GM19238 (cell line): ENCODE data around the gene ADAMTS17.

Experiments
- DNase-seq: peaks from one replicate; pipeline ENCODE4 v3.0.0; 2011; ENCODE audit warnings: low spot score; ENCODE audit not compliant: insufficient read length

Gene ADAMTS17

DNA sequence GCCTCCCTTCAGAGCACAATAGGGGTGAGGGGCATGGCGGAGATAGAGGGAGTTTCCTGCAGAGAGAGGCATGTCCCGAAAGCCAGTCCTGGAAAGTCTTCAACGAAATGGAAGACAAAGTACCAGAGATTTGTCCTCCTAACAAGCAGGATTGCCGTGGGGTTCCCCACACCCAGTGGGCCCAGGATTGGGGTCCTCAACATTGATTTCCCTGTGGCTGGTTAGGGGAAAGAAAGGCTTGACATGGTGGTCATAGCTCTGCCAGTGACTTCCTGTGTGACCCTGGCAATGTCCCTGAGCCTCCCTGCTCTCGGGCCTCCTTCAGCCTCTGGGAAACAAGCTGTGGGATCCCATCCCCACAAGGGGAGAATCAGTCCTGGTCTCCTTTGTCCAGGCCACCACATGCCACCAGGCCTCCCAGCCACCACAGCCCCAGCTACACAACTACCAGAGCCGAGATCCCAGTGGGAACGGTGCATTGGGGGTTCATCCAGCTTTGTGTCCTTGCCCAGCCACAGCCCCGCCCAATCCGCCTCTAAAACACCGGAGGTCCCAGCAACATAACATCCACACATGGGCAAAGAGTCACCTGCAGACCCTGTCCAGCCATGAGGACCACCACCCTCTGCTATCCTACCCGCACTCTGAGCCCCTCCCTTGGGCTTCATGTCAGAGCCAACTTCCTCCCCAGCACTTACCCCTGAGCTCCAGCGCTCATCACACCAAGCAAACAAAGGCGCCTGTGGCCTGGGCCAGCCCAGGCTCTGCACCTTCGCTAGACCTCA is 63.0 kb downstream of the ADAMTS17 start:
- no peak for DNase-seq

DNA sequence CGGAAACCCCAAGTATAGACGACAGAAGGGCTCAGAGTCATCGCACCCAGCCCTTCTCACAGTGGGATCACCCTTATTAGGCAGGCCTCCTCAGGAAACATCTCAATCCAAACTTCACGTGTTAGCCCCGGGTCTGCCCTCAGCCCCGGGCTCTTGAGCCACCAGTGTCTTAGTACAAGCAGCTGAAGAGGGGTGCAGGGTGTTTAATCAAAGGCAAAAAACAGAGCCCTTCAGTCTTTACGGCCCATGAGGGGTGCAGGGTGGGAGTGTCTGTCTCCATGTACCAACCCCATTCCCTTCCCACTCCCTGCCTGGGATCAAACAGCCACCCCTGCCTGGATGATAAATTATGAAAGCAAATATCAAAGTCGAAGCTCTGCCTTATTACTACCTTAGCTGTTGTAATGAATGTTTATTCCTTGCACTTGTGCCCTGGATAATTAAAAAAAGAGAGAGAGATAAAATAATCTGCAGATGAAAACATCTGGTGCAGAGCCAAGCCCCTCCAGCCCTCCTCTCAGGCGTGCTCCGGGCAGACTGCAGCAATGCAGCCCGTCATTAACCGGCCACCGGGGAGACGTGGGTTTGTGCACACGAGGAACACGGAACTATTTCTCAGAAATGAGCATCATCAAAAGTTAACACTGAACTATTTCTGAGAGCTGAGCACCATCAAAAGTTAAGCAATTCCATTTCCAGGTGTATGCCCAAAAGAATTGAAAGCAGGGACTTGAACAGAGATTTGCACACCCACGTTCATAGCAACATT is 64.5 kb downstream of the ADAMTS17 start:
- DNase-seq = no peak

DNA sequence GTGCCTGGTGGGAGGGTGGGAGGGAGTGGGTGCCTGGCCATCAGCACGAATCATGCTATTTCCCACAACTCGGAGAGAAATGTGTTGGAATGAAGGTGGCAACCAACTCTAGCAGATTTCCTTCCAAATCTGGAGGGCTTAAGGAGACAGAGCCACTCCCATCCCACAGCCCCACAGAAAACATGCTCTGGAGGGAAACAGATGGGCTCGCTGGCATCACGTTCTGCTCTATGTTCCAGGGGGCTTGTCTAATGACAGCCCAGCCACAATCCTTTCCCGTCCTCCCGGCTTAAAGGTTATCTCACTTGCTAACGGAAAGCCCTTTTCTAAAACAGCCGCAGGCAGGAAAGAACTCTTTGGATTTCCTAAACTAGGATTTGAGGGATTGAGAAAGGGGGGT is 65.3 kb downstream of the ADAMTS17 start:
- no peak for DNase-seq

DNA sequence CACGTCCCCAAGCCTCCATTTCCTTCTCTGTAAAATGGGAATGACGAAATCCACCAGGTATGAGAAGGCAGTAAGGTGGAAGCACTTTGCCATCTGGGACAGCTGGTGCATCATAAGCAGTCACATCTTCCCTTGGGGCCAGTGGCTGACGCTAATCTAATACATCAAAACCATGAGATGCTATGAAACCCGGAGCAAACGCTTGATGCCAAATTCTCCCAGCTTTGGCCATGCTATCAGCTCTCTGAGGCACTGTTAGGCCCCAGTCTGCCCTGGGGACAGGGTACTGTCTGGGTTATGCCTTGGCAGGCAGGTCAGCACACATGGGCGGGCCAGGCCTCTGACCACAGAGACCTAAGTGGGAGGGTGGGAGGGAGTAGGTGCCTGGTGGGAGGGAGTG is 66.1 kb downstream of the ADAMTS17 start:
- no peak for DNase-seq

DNA sequence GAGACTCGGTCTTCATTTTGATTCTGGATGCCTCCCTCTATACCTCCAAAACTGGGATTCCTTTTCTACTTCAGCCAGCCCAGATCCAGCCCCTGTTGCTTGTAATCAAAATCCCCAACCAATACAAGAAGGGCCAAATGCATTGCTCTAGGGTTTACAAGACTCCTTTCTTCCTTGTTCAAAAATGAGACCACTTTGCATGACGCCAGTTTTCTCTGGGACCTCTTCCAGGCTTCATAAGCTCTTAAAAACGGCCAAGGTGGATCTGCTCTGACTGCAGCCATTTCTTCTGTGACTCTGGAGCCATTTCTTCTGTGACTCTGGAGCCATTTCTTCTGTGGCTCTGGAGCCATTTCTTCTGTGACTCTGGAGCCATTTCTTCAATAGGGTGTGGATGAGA is 71.9 kb downstream of the ADAMTS17 start:
- DNase-seq = no peak

DNA sequence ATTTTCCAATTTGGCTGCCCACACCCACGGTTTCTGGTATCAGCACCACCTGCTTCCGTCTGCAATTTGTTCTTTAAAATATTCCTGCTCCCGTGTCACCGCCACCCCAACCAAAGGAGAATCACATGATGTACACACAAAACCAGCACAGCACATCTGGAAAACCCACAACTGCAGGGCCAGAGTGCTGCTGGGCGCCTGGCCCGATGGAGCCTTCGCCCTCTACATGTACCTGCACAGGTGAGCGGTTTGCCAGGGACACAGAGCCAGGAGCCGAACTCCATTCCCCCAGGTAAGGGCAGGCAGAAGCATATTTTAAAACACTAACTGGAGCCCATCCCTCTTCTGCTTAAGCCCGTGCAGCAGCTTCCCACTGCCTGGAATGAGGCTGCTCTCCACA is 75.6 kb downstream of the ADAMTS17 start:
- DNase-seq = no peak

DNA sequence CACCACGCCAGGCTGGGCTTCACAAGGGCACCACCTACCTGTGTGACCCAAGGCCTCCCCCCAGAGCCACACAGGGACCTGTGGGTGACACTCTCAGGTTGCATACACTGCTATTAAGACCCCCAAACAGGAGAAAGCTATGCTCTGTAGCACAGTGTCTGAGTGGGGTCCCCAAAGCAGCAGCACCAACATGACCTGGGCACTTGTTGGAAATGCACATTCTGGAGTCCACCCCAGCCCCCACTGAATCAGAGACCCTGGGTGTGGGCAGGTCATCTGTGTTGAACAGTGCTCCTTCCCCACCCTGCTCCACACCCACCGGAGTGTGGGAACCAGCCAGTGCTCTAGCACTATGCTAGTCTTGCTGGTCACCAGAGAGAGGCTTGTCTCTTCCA is 76.1 kb downstream of the ADAMTS17 start:
- no peak for DNase-seq

DNA sequence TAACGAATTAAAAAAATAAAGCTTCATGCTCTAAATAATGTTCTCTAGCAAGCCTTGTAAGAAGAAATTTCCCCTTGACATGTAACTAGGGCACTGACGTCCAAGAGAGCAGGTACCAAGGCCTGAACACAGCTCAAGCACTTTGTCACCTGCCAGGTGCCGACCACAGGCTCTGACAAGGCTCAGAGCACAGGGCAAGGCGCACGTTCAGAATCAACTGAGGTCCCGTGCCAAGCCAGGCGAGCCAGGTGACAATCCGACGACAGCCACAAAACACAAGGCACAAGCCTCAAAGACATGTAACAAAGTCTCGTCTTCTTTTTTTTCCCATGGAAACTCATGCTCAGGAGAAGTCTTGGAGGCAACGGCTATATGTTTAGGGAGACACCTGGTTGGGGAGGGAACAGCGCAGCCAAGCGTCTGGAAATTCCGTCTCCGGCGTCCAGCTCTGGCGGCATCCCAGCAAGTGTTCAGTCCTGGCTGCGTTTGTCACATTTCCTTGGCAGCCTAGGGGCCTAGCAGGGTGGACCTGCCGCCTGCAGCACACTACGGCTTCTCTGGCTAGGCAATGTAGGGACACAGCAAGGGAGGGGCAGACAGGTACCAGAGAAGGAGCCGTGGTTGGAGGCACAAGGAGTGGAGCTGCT is 76.7 kb downstream of the ADAMTS17 start:
- DNase-seq = no peak

DNA sequence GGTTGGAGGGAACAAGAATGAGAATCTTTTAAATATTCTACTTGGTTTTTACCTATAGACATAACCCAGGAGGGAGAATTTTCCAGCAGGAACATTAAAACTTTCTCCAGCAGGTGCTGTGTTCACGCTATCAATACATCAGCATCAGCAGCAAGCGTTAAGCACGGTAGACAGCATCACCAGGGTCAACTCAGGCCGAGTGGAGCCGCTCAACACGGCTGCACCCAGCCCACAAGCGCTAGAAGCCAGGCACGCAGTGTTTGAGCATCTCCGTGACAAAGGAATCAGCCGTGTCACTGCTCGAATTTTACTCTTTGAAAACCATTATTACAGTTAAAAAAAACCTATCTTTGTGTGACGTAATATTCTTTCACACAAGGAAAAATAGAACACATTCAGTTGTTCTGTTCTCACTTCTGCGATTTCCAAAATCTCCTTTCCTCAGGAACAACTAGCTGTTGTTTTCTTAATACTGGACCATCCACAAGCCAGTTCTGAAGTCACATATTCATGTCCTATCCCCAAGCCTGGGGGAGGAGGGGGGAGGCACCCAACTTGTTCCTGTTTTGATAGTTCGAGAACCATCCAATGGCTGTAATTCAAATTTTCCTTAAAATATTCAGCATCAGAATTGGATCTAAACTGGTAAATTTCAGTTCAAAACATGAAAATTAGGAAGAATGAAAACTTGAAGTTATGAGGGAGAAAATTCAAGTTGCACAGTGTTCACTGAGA is 77.9 kb downstream of the ADAMTS17 start:
- DNase-seq = no peak

DNA sequence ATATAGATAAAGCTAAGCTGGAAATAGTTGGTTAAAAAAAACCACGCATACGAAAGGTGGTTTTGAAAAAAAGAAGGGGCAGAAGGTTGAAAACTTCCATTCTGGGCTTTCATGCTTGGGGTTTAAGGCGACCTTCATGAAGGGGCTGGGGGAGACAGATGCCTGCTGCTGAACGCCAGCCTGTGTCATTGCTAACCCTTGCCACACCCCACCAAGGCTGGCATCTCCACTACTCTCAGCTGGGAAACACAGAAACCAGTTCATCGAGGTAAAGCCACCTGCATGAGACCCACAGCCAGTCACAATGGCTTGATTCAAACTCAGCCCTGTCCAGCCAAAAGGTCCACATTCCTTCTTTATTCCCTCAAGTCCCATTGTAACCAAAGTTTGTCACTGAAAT is 78.7 kb downstream of the ADAMTS17 start:
- no peak for DNase-seq

DNA sequence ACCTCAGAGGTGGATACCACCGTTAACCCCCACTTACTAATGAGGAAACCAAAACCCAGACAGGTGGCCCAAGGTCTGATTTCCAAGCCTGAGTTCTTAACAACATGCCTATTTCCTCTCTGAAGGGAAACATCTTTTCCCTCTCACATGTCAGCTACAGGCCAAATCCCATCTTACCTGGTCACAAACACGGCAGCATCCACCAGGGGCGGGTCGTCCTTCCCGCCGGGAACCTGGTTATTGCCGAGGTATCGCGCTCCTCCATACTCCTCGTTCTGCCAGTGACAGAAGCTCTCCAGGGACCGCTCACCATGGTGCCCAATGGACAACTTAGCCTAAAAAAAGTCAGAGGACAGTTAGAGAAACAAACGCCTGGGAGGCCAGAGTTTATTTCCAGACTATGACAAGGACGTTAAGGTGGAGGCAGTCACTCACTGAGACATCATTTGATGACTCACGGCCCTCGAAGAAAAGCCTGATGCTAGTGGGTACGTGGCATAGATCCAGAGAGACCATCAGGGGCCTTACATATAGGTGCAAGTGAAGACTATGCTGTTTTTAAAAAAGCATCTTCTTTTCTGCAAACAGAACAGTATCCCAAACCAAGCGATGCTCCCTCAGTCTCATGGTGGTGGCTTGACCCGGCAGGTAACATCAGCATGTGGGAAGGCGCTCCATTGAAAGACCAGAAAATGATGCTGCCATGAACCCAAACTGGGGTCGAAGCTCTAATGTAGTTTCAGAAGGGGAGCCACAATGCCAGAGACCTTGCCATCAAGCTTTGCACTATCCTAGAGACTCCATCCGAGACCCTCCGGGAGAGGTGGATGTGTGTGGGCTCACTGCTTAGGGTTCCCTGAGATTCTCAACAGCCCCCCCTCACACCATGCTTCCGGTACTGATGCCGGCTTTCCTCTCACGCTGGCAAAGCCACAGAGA is 80.2 kb downstream of the ADAMTS17 start:
- no peak for DNase-seq

DNA sequence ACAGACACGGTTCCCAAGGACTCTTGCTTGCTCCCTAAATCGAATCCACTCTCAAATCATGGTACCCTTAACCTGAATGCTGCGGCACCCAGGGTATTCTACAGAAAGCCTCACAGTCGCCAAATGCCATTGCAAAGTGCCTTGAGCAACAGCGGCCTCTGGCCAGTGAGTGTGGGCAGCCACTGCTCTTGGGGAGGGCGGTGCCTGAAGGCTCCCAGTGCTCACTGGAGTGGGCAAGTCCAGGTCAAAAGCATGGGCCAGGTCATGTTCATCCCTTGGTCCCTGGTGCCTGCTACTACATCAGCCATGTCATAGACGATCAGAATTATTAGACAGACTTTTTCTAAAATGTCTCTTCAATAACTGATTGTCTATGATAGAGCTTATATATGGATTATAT is 82.5 kb downstream of the ADAMTS17 start:
- no peak for DNase-seq

DNA sequence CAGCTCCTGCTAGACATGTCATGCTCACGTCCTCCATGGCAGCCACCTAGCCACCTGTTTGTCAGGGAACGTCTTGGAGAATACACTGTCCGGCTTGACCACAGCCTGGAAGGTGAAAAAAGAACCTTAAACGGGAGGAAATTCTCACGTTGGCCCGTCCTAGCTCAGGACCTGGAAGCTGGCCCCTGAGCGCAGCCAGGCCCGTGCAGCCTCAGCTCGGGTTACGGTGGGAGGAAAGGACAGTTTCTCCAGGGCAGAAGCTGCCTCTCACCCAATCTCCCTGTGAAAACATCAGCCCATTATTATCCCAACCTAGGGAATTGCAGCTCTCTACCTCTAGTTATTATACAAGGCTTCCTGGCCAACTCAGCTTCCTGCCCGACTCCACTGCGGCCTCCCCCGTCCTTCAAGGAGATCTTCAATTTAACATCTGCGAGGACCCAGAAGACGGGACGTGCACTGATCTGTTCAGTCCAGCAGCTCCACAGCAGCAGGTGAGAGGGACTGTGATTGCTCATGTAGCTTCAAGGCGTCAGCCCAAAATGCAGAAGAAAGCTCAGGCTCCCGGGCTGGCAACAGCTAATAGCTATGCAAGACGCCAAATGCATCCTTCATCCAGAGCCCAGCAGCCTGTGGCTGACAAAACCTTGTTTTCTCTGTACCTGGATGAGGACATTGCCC is 84.7 kb downstream of the ADAMTS17 start:
- no peak for DNase-seq

DNA sequence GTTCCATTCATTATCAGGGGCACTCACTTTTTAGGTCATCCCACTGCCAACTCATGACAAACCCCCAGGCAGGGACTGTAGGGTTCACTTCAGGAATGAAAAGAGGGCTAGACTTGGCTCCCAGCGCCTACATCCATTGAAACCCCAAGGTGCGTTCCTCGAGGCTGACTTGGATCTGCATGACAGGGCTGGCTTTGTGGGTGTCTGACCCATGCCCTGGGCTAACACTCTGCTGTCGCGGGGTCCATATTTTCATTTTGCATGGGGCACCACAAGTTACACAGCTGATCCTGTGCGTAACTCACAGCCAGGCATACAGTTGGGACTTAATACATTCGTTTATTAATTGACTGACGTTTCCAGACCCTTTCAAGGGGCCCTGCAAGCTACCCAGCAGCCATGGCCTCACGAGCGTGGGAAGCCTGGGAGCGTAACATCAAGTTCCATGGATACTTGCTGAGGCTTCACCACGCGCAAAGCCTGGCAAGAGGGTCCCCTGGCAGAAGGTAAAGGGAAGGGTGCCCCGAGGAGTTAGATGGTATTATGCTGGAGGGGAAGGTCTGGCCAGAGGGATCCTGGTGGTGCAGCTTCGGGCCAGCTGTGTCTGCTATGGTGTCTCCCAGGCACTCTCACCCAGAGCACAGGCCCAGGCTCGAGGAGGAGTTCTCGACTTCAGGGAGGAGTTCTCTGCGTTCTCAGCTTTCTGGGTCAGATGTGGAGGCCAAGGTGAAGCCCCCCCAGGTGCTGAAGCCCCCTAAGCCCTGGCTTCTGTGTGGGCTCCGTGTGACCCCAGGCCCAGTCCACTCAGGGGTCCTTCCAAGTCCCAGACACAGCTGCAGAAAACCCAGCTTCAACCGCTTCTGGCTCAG is 85.4 kb downstream of the ADAMTS17 start:
- DNase-seq = no peak

DNA sequence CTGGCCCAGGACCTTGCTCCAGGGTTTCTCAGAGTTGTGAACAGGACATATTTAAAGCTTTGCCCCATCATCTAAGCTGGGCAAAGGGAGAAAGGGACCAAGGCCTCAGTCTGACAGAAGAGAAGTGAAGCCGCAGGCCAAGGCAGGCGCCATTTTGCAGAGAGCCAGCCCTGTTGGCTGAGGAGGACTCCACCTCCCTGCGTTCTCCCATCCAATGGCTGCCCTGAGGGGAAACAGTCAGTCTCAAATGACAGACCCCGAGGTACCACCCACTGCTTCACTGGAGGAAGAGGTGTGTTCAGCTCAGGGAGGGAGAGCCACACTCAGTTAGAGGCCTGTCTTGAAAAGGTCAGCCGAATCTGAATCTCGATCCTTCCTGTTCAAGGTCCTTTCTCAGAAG is 86.1 kb downstream of the ADAMTS17 start:
- no peak for DNase-seq

DNA sequence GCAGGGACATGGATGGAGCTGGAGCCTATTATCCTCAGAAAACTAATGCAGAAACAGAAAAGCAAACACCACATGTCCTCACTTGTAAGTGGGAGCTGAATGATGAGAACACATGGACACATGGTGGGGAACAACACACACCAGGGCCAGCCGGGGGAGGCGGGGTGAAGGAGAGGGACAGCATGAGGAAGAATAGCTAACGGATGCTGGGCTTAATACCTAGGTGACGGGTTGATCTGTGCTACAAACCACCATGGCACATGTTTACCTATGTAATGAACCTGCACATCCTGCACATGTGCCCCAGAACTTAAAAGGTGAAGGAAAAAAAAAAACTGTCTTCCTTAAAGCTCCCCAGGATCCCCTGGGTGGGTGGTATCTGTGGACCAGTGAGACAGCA is 87.1 kb downstream of the ADAMTS17 start:
- no peak for DNase-seq

DNA sequence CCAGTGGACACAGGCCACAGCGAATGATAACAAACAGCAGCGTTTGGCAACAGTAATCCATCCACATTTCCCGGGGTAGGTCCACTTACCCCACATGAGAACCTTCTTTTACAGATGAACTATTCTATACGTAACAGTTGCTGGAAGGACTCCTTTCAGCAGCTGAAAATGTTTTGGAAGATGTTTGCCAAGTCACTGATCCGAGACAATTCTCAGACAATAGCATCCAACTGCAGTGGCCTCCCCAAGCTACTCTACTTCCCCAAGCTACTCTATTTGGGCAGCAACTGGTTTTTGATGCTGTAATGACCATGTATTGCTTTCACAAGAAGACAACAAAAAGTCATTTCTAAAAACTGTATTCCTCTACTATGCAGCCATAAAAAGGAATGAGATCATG is 87.5 kb downstream of the ADAMTS17 start:
- DNase-seq = no peak

DNA sequence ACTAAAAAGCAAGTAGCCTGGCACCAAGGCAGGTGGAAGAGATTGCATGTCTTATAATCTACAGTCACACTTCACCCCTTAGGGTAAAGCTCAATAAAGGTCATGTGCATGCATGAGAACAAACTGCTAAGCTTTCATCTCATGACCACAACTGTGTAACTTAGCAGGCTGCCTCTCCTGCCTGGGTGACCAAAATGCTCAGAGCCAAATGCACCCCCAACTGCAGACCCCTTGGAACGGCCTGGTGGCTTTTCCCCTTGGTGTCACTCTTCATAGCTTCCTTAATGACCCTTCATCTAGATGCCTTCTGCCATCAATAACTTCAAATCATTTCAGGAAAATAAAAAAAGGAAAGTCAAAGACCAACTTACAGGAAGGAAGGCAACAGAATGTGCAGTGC is 88.1 kb downstream of the ADAMTS17 start:
- no peak for DNase-seq

DNA sequence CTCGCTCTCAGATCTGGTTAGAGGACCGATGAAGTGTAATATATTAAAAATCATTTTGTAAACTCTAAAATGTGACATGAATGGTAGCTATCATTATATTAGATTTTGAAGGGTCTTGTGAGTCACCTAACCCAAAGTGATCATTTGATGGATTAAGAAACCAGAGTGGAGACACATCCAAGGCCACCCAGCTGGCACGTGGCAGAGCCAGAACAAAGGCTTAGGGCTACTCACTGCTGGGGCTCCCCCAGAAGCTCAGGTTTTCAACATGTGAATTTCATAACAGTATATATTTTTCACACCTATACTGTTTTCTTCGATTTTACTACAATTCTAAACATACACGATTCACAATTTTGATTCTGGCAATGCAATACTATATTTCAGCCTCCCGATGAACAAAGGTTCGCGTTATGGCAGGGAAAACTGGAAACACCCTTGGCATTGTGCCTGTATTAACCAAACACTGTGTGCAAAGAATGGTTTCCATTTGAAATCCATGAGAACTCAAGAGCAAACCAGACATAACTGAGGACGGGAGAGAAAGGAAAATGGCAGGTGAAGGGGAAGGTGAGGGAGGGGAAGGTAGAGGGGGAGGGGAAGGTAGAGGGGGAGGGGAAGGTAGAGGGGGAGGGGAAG is 88.9 kb downstream of the ADAMTS17 start:
- DNase-seq = no peak
